Measurements from ENCODE around the gene SNX10. TPM values are rescaled to one million over a fixed set of nuclear protein-coding genes. Genes with fewer than 3 reads are reported as not detected.
A peak's percentile ranks its signal among the peaks of the same experiment; 100 is the strongest.
"Not testable (repeated sequence)": the region's sequence is repeated elsewhere in the genome, so short reads cannot be mapped to it uniquely, and the experiment has no call there.

SNX10 gene
- total RNA-seq, result 7.1 TPM
- 3.7 TPM for polyA plus RNA-seq

DNA sequence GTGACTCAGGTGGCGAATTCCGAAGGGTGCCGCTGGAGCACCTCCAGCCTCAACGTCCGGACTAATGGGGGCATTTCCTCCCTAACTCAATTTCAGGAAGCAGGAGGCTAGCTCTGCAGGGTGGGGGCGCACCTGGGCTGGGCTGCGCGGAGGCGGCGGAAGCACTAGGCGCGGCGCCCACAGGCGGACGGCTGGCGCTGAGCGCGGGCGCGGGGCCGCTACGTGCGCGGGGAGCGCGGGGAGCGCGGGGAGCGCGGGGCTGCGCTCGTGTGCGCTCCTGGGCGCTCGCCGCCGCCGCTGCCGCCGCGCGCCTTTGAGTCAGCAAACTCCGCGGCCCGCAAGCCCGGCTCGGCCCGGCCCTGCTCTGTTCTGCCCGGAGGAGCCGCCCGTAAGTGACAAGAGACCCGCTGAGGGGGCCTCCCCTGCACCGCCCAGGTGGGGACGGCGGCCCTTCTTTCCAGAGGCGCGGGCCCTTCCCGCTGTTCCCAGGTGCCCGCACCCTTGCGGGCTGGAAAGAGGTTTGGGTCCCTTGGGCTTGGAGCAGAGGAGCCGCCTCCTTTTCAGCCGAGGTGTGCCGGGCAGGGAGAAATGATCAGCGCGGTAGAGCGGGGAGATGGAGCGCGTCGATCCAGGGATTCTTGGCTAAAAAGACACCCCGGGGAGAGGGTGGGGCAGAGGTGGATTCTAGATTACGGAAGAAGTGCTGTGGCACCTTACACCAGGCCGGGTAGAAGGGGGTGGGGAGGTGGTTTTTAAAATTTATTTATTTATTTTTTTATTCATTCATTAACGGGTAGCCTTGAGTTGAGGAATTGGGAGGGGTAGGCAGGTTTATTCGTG, at the start of gene SNX10:
TSS of gene SNX10 (plus strand) at position 164 of the 840 bp plus-strand sequence. CDS start 54,581 bp downstream, outside the sequence.
- Histone ChIP-seq H3K4me1 (ENCODE audit: insufficient read depth) (no peaks in the 10 kb centered on the region), H3K27ac (ENCODE audit: low read depth) (no peak within 1 kb of the TSS), H3K36me3 (ENCODE audit: insufficient read depth) (no peaks in the 10 kb centered on the region), H3K4me3 (ENCODE audit: low read depth, low read length) (peak within 1 kb of the TSS; percentile 60)
- whole genome bisulfite sequencing, result 2% methylated on average over 73 of the region's 74 CpGs
- no peak for DNase-seq (ENCODE audit: extremely low spot score)

DNA sequence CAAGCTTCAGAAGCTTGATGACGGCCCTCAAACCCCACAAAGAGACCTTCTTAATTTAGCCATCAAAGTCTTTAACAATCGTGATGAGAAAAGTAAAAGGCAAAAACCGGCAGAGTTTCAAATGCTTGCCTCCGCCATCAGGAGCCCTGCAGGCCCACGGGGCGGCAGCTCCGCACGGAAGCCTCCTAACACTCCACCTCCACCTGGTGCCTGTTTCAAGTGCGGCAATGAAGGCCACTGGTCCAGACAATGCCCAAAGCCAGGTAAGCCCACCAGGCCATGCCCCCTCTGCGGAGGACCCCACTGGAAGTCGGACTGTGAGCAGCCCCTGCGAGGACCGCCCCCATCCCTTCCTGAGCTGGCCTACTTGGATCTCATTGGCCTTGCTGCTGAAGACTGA, 46.5 kb upstream of the SNX10 start:
- WGBS, result 93% methylated on average over 13 of the region's 13 CpGs
- H3K36me3 ChIP-seq (ENCODE audit: insufficient read depth), result no peaks in the 10 kb centered on the region
- no peak for DNase-seq (ENCODE audit: extremely low spot score)
- no peak overlapping the region for H3K27ac ChIP-seq (ENCODE audit: low read depth)
- H3K4me1 ChIP-seq (ENCODE audit: insufficient read depth), result no peaks in the 10 kb centered on the region
- H3K4me3 ChIP-seq (ENCODE audit: low read depth, low read length), result no peak overlapping the region

DNA sequence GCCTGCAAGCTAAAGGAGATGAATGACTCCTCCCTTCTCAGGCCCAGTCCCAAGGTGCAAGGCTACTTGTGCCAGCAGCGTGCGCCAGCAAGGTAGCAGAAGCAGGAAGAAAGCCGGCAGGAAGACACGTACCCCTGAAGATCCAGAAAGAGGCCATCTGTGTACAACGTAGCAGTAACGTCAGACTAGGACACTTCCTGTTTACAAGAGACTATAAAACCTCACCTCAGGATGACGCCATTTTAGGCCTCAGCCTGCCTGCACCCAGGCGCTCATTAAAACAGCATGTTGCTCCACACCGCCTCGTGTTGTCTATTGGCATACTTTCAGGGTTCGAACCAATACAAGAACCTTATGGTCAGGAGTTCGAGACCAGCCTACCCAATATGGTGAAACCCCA, 41.4 kb upstream of the SNX10 start:
- DNase-seq (ENCODE audit: extremely low spot score), result no peak
- WGBS, result 76% methylated on average over 12 of the region's 12 CpGs
- H3K36me3 ChIP-seq (ENCODE audit: insufficient read depth), result no peaks in the 10 kb centered on the region
- no peaks in the 10 kb centered on the region for H3K4me1 ChIP-seq (ENCODE audit: insufficient read depth)
- no peak overlapping the region for H3K4me3 ChIP-seq (ENCODE audit: low read depth, low read length)
- no peak overlapping the region for H3K27ac ChIP-seq (ENCODE audit: low read depth)

DNA sequence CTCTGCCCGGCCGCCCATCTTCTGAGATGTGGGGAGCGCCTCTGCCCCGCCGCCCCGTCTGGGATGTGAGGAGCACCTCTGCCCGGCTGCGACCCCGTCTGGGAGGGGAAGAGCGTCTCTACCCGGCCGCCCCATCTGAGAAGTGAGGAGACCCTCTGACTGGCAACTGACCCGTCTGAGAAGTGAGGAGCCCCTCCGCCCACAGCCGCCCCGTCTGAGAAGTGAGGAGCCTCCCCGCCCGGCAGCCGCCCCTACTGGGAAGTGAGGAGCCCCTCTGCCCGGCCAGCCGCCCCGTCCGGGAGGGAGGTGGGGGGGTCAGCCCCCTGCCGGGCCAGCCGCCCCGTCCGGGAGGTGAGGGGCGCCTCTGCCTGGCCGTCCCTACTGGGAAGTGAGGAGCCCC, 29.8 kb upstream of the SNX10 start:
- WGBS, result 95% methylated on average over 21 of the region's 29 CpGs
- not testable (repeated sequence) for H3K27ac ChIP-seq (ENCODE audit: low read depth); H3K4me3 ChIP-seq (ENCODE audit: low read depth, low read length); H3K36me3 ChIP-seq (ENCODE audit: insufficient read depth); DNase-seq (ENCODE audit: extremely low spot score); H3K4me1 ChIP-seq (ENCODE audit: insufficient read depth)

DNA sequence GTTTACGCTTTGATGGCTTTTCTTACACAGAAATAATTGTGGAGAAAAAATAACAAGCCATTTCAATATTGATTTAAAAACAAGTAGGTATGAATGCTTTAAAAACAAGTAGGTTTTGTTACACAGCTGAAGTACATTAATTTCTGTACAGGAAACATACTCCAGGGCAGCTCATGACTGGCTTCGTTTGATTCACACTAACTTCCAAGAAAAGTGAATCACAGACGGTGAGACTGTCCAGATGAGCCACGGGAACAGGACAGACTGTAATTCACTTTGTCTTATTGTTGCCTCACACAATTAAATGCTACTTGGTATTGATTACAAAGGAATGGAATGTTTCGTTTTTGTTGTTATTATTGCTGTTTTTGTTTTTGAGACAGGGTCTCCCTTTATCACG, 26.6 kb upstream of the SNX10 start:
- Histone ChIP-seq H3K36me3 (ENCODE audit: insufficient read depth) (no peaks in the 10 kb centered on the region), H3K27ac (ENCODE audit: low read depth) (no peak overlapping the region), H3K4me3 (ENCODE audit: low read depth, low read length) (no peak overlapping the region), H3K4me1 (ENCODE audit: insufficient read depth) (no peaks in the 10 kb centered on the region)
- no peak for DNase-seq (ENCODE audit: extremely low spot score)
- WGBS, result 81% methylated on average over 6 of the region's 6 CpGs

GRCh38 chr7:26265499-26266075, 26.1 kb upstream of the SNX10 start:
- DNase-seq (ENCODE audit: extremely low spot score), result no peak
- Histone ChIP-seq H3K4me3 (ENCODE audit: low read depth, low read length) (no peak overlapping the region), H3K36me3 (ENCODE audit: insufficient read depth) (no peaks in the 10 kb centered on the region), H3K27ac (ENCODE audit: low read depth) (no peak overlapping the region), H3K4me1 (ENCODE audit: insufficient read depth) (no peaks in the 10 kb centered on the region)
- 72% methylated on average over 5 of the region's 5 CpGs for WGBS

GRCh38 chr7:26267601-26268166, 24.0 kb upstream of the SNX10 start:
- H3K36me3 ChIP-seq (ENCODE audit: insufficient read depth), result no peaks in the 10 kb centered on the region
- H3K4me1 ChIP-seq (ENCODE audit: insufficient read depth), result no peaks in the 10 kb centered on the region
- no peak overlapping the region for H3K4me3 ChIP-seq (ENCODE audit: low read depth, low read length)
- whole genome bisulfite sequencing, result 90% methylated on average over 9 of the region's 9 CpGs
- no peak overlapping the region for H3K27ac ChIP-seq (ENCODE audit: low read depth)
- no peak for DNase-seq (ENCODE audit: extremely low spot score)

GRCh38 chr7:26275213-26275612, 16.4 kb upstream of the SNX10 start:
- H3K36me3 ChIP-seq (ENCODE audit: insufficient read depth), result no peaks in the 10 kb centered on the region
- 79% methylated on average over 3 of the region's 3 CpGs for WGBS
- H3K4me3 ChIP-seq (ENCODE audit: low read depth, low read length), result no peak overlapping the region
- H3K4me1 ChIP-seq (ENCODE audit: insufficient read depth), result no peaks in the 10 kb centered on the region
- DNase-seq (ENCODE audit: extremely low spot score), result no peak
- H3K27ac ChIP-seq (ENCODE audit: low read depth), result no peak overlapping the region

- no peak overlapping the region for H3K27ac ChIP-seq (ENCODE audit: low read depth)
- no peak for DNase-seq (ENCODE audit: extremely low spot score)
- 0% methylated on average over 1 of the region's 1 CpG for WGBS
Measured at GRCh38 chr7:26278770-26279169, 12.9 kb upstream of the SNX10 start.

GRCh38 chr7:26279405-26279804, 12.3 kb upstream of the SNX10 start:
- H3K4me3 ChIP-seq (ENCODE audit: low read depth, low read length), result no peak overlapping the region
- 82% methylated on average over 4 of the region's 4 CpGs for WGBS
- no peaks in the 10 kb centered on the region for H3K4me1 ChIP-seq (ENCODE audit: insufficient read depth)
- DNase-seq (ENCODE audit: extremely low spot score), result no peak
- H3K27ac ChIP-seq (ENCODE audit: low read depth), result no peak overlapping the region
- no peaks in the 10 kb centered on the region for H3K36me3 ChIP-seq (ENCODE audit: insufficient read depth)

More at GRCh38 chr7:26278770-26279169, 12.9 kb upstream of the SNX10 start:
- H3K36me3 ChIP-seq (ENCODE audit: insufficient read depth), result no peaks in the 10 kb centered on the region
- no peak overlapping the region for H3K4me3 ChIP-seq (ENCODE audit: low read depth, low read length)
- H3K4me1 ChIP-seq (ENCODE audit: insufficient read depth), result no peaks in the 10 kb centered on the region

DNA sequence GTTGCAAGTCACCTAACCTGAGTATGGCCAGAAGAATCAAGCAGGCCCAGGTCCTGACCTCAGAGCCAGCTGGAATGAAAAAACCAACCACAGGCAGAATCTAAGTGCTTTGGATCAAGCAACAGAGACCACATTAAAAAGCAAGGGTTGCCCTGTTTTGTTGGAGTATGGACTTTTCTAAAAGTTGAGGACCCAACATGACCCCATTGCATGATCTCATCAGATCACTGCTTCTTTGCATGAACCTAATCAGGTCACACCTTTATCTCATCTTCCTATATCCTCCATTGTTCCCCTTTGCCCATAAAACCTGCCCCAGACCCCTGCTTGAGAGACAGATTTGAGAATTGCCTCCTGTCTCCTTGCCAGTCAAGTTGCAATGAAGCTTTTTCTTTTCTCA, 11.6 kb upstream of the SNX10 start:
- Histone ChIP-seq H3K4me3 (ENCODE audit: low read depth, low read length) (no peak overlapping the region), H3K36me3 (ENCODE audit: insufficient read depth) (no peaks in the 10 kb centered on the region)
- DNase-seq (ENCODE audit: extremely low spot score), result no peak

DNA sequence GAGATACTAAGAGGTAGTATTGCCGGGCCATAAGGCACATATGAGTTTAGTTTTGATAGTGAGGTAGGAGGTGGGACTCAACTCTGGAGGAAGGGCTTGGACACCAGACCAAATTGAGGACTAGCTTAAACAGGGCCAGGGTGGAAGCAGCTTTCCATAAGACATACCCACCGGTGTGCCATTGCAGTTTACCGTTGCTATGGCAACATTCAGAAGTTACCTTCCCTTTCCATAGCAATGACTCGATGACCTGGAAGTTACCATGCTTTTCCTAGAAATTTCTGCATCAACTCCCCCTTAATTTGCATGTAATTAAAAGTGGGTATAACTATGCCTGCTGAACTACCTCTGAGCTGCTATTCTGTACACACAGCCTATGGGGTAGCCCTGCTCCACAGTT, 10.9 kb upstream of the SNX10 start:
- H3K36me3 ChIP-seq (ENCODE audit: insufficient read depth), result no peaks in the 10 kb centered on the region
- WGBS, result 64% methylated on average over 4 of the region's 4 CpGs
- no peak for DNase-seq (ENCODE audit: extremely low spot score)
- H3K27ac ChIP-seq (ENCODE audit: low read depth), result no peak overlapping the region
- no peak overlapping the region for H3K4me3 ChIP-seq (ENCODE audit: low read depth, low read length)
- H3K4me1 ChIP-seq (ENCODE audit: insufficient read depth), result no peaks in the 10 kb centered on the region

More for the DNA sequence above, 11.6 kb upstream of the SNX10 start:
- Histone ChIP-seq H3K4me1 (ENCODE audit: insufficient read depth) (no peaks in the 10 kb centered on the region), H3K27ac (ENCODE audit: low read depth) (no peak overlapping the region)

GRCh38 chr7:26284477-26284876, 7.2 kb upstream of the SNX10 start:
- DNase-seq (ENCODE audit: extremely low spot score), result no peak
- Histone ChIP-seq H3K4me1 (ENCODE audit: insufficient read depth) (no peaks in the 10 kb centered on the region), H3K4me3 (ENCODE audit: low read depth, low read length) (no peak overlapping the region), H3K27ac (ENCODE audit: low read depth) (no peak overlapping the region), H3K36me3 (ENCODE audit: insufficient read depth) (no peaks in the 10 kb centered on the region)
- WGBS, result 91% methylated on average over 3 of the region's 3 CpGs

GRCh38 chr7:26284995-26285632, 6.5 kb upstream of the SNX10 start:
- DNase-seq (ENCODE audit: extremely low spot score), result no peak
- Histone ChIP-seq H3K4me1 (ENCODE audit: insufficient read depth) (no peaks in the 10 kb centered on the region), H3K36me3 (ENCODE audit: insufficient read depth) (no peaks in the 10 kb centered on the region), H3K27ac (ENCODE audit: low read depth) (no peak overlapping the region), H3K4me3 (ENCODE audit: low read depth, low read length) (no peak overlapping the region)
- 81% methylated on average over 5 of the region's 5 CpGs for WGBS
